Neural progenitor cell (in vitro differentiated cells): ENCODE measurements around the gene DLG2. TPM values are rescaled to one million over a fixed set of nuclear protein-coding genes. Genes with fewer than 3 reads are reported as not detected.

Experiments used
- DNase-seq: peaks from one replicate; pipeline ENCODE4 v3.0.0-alpha.2; 2016; ENCODE audit warnings: low spot score
- H2AFZ ChIP-seq: fragments of 200-600 bp; sonication (generic); replicated peaks from 2 replicates; pipeline ENCODE4 v1.6.1; 2016; ENCODE audit warnings: antibody characterized with exemption
- H3F3A ChIP-seq: fragments of 200-600 bp; sonication (generic); 2 replicates; pipeline ENCODE4 v1.6.1; 2016; ENCODE audit warnings: antibody characterized with exemption, low read depth
- H3K27ac ChIP-seq: fragments of 200-600 bp; sonication (generic); 2 replicates; pipeline ENCODE4 v1.5.1; 2016; ENCODE audit warnings: mild to moderate bottlenecking
- H3K27me3 ChIP-seq: fragments of 200-600 bp; sonication (generic); 2 replicates; pipeline ENCODE4 v1.6.1; 2016; ENCODE audit warnings: mild to moderate bottlenecking, moderate library complexity
- H3K36me3 ChIP-seq: fragments of 200-600 bp; sonication (generic); 2 replicates; pipeline ENCODE4 v1.5.1; 2016
- H3K4me1 ChIP-seq: fragments of 200-600 bp; sonication (generic); 2 replicates; pipeline ENCODE4 v1.6.1; 2016; ENCODE audit warnings: mixed run types
- H3K4me2 ChIP-seq: fragments of 200-600 bp; sonication (generic); 2 replicates; pipeline ENCODE4 v1.6.1; 2016
- H3K4me3 ChIP-seq: fragments of 200-600 bp; sonication (generic); 2 replicates; pipeline ENCODE4 v1.5.1; 2016
- H3K79me2 ChIP-seq: fragments of 200-600 bp; sonication (generic); 2 replicates; pipeline ENCODE4 v1.6.1; 2016; ENCODE audit warnings: low read depth
- H3K9ac ChIP-seq: fragments of 200-600 bp; sonication (generic); 2 replicates; pipeline ENCODE4 v1.6.1; 2016
- H3K9me3 ChIP-seq: fragments of 200-600 bp; sonication (generic); 2 replicates; pipeline ENCODE4 v1.5.1; 2016; ENCODE audit warnings: low read depth
- H4K20me1 ChIP-seq: fragments of 200-600 bp; sonication (generic); 2 replicates; pipeline ENCODE4 v1.6.1; 2016; ENCODE audit warnings: low read depth
- H3K27ac Mint-ChIP-seq: 3 replicates; pipeline ENCODE4 v1.8.0; 2021; ENCODE audit warnings: mixed read lengths
- H3K27me3 Mint-ChIP-seq: 2 replicates; pipeline ENCODE4 v1.8.0; 2022; ENCODE audit warnings: low read depth, mild to moderate bottlenecking, inconsistent platforms, moderate library complexity, mixed read lengths; ENCODE audit not compliant: insufficient read depth
- H3K36me3 Mint-ChIP-seq: 3 replicates; pipeline ENCODE4 v1.8.0; 2021; ENCODE audit warnings: mixed read lengths
- H3K4me1 Mint-ChIP-seq: 3 replicates; pipeline ENCODE4 v1.8.0; 2021; ENCODE audit warnings: mixed read lengths
- H3K4me3 Mint-ChIP-seq: 3 replicates; pipeline ENCODE4 v1.8.0; 2021; ENCODE audit warnings: mild to moderate bottlenecking, moderate library complexity, mixed read lengths
- H3K9me3 Mint-ChIP-seq: 3 replicates; pipeline ENCODE4 v1.8.0; 2020; ENCODE audit warnings: mixed read lengths
- CTCF ChIP-seq: fragments of 200-600 bp; sonication (generic); IDR thresholded peaks from 2 replicates; pipeline ENCODE4 v1.5.1; 2017; ENCODE audit warnings: antibody characterized with exemption, mild to moderate bottlenecking
- EZH2 ChIP-seq: fragments of 200-600 bp; sonication (generic); IDR thresholded peaks from 2 replicates; pipeline ENCODE4 v1.6.1; 2017; ENCODE audit warnings: antibody characterized with exemption, mild to moderate bottlenecking, moderate library complexity
- EZH2phosphoT487 ChIP-seq: fragments of 200-600 bp; sonication (generic); IDR thresholded peaks from 2 replicates; pipeline ENCODE4 v1.6.1; 2017; ENCODE audit warnings: antibody characterized with exemption
- total RNA-seq: library from RNA; depleted of rRNA; stranded (reverse); fragments of >200 nt; gene quantifications from 2 replicates; pipeline ENCODE4 v1.2.3, GENCODE V29; 2015; ENCODE audit warnings: low replicate concordance

The DLG2 gene
- total RNA-seq, 1 donor from 2014 or later: 7.5 TPM

DNA sequence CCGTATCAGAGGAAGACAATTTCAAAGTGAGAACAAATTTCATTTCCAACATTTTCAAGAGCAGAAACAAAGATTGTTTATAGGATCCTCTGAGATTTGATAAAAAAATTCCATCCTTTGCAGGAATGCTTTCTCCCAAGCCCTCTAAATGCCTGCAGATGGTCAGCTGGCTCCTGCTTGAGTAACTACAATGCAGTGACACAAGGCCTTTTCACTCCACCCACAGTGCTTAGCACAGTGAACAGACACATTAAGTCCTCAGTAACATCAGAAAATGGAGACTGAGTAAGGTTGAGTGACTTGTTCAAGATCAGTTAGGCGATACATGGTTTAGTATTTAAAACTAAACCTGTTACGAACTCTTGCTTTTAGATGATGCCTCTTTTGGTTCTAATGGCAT is 1813.8 kb downstream of the DLG2 start:
- H3K27me3 Mint-ChIP-seq: peaks cover 4% of the 10 kb centered on the region
- peaks cover 6% of the 10 kb centered on the region for H3K4me1 Mint-ChIP-seq
- H3K36me3 Mint-ChIP-seq: no peaks in the 10 kb centered on the region
- Histone ChIP-seq H3K4me2 (no peak overlapping the region), H3K27ac (no peak overlapping the region), H2AFZ (no peak overlapping the region), H3K4me3 (no peak overlapping the region), H3K9me3 (no peaks in the 10 kb centered on the region), H3K36me3 (no peaks in the 10 kb centered on the region), H3K27me3 (no peaks in the 10 kb centered on the region), H3K9ac (no peak overlapping the region), H3F3A (no peaks in the 10 kb centered on the region), H4K20me1 (no peaks in the 10 kb centered on the region), H3K79me2 (no peaks in the 10 kb centered on the region), H3K4me1 (no peaks in the 10 kb centered on the region)
- H3K27ac Mint-ChIP-seq: no peak overlapping the region
- DNase-seq: no peak
- no peak overlapping the region for H3K4me3 Mint-ChIP-seq
- H3K9me3 Mint-ChIP-seq: no peaks in the 10 kb centered on the region
- no peak for TF ChIP-seq EZH2

DNA sequence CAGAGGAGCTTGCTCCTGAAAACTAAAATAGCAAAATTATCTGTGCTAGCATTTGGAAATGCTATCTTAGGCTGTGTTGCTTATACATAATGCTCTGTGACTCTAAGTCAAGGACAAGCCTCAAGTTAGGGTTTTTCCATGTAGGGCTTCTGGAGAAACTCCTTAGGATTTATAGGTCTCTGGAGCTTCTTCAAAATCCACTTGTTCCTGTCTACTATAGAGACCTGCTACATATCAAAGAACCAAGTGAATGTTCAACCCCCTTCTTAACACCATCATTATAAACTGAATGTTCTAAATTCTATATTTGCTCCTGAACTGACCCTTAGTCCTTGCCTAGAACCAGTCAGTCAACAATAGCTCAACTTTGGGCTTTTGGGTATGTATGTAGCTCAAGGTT is 1817.9 kb downstream of the DLG2 start:
- Mint-ChIP-seq H3K4me3 (no peak overlapping the region), H3K4me1 (no peaks in the 10 kb centered on the region)

GRCh38 chr11:83801799-83802198 is 1825.3 kb downstream of the DLG2 start:
- Mint-ChIP-seq H3K36me3 (no peaks in the 10 kb centered on the region), H3K27me3 (no peaks in the 10 kb centered on the region), H3K9me3 (no peaks in the 10 kb centered on the region), H3K4me1 (no peaks in the 10 kb centered on the region), H3K27ac (no peak overlapping the region), H3K4me3 (no peak overlapping the region)
- Histone ChIP-seq H3K9me3 (no peaks in the 10 kb centered on the region), H4K20me1 (no peaks in the 10 kb centered on the region), H3K36me3 (no peaks in the 10 kb centered on the region), H3F3A (no peaks in the 10 kb centered on the region), H3K4me1 (no peaks in the 10 kb centered on the region), H3K27ac (no peak overlapping the region), H3K27me3 (no peaks in the 10 kb centered on the region), H3K79me2 (no peaks in the 10 kb centered on the region), H3K4me3 (no peak overlapping the region), H3K4me2 (no peak overlapping the region), H2AFZ (no peak overlapping the region), H3K9ac (no peak overlapping the region)
- no peak for DNase-seq
- peak; percentile 35 for TF ChIP-seq CTCF
- TF ChIP-seq EZH2phosphoT487: no peak

More for the DNA sequence above, 1817.9 kb downstream of the DLG2 start:
- DNase-seq: no peak
- TF ChIP-seq EZH2 (no peak), CTCF (no peak), EZH2phosphoT487 (no peak)
- Histone ChIP-seq H3K79me2 (no peaks in the 10 kb centered on the region), H3K36me3 (no peaks in the 10 kb centered on the region), H3K27me3 (no peaks in the 10 kb centered on the region), H3K27ac (no peak overlapping the region), H3K4me2 (no peak overlapping the region), H3F3A (no peaks in the 10 kb centered on the region), H3K9ac (no peak overlapping the region), H3K4me3 (no peak overlapping the region), H2AFZ (no peak overlapping the region), H3K4me1 (no peaks in the 10 kb centered on the region), H4K20me1 (no peaks in the 10 kb centered on the region), H3K9me3 (no peaks in the 10 kb centered on the region)
- no peak overlapping the region for H3K27ac Mint-ChIP-seq
- no peaks in the 10 kb centered on the region for H3K36me3 Mint-ChIP-seq
- H3K27me3 Mint-ChIP-seq: peaks cover 2% of the 10 kb centered on the region
- no peaks in the 10 kb centered on the region for H3K9me3 Mint-ChIP-seq

DNA sequence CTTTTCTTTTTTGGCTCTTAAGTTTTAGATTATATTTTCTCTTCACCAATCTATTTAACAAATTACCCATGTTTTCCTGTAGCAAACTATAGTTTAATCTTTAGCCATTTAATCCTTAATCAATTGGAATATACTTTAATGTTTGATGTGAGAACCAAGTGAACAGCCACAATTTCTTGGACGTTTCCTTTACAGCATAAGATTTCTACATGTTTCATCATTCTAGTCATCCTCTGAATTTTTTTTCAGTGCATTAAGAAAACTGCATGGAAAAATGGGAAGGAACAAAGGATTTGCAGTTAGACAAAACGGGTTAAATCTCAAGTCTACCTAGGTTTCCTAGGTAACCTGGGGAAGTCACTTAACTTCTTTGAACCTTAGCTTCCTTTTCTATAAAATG is 1833.8 kb downstream of the DLG2 start:
- no peaks in the 10 kb centered on the region for H3K27me3 Mint-ChIP-seq
- Histone ChIP-seq H4K20me1 (no peaks in the 10 kb centered on the region), H3K4me3 (no peak overlapping the region), H3K79me2 (no peaks in the 10 kb centered on the region), H3K9me3 (no peaks in the 10 kb centered on the region), H3F3A (no peaks in the 10 kb centered on the region), H2AFZ (no peak overlapping the region), H3K9ac (no peak overlapping the region), H3K4me1 (no peaks in the 10 kb centered on the region), H3K27me3 (no peaks in the 10 kb centered on the region), H3K4me2 (no peak overlapping the region), H3K36me3 (no peaks in the 10 kb centered on the region), H3K27ac (no peak overlapping the region)
- H3K9me3 Mint-ChIP-seq: no peaks in the 10 kb centered on the region
- H3K36me3 Mint-ChIP-seq: no peaks in the 10 kb centered on the region
- TF ChIP-seq EZH2 (no peak), CTCF (no peak), EZH2phosphoT487 (no peak)
- no peak overlapping the region for H3K27ac Mint-ChIP-seq
- no peak for DNase-seq
- H3K4me3 Mint-ChIP-seq: no peak overlapping the region
- H3K4me1 Mint-ChIP-seq: no peaks in the 10 kb centered on the region
